ENCODE results near the gene ABI3. TPM values are rescaled to one million over a fixed set of nuclear protein-coding genes. Genes with fewer than 3 reads are reported as not detected.

The ABI3 gene
- total RNA-seq, 1 donor from 2014 or later = 0.42 TPM

DNA sequence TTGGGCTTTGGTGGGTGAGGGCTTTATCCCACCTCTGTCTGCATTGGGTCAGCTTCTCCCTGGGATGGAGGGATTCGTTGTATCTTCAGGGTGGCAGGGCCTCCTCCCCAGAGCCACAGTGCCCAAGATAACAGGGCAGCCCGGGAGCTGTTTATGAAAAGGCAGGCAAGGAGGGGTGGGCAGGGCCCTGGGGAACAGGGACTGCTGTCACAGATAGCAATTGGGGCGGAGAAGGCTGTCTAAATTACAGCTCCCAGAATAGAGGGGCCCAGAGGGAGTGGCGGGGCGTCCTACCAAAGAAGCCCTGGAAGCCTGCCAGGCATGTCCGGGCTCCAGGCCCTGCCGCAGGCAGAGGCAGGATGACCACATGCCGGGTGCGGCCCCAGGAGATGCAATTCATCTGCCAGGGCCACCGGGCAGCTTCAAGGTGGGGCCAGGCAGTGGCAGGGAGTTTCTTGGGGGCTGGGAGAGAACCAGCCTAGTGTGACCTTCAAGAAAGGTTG, 38.8 kb downstream of the ABI3 start:
- no peak for DNase-seq (ENCODE audit: low read depth)
- H3K36me3 ChIP-seq (ENCODE audit: control insufficient read depth, insufficient read depth, low read length) = no peaks in the 10 kb centered on the region
- TF ChIP-seq, protein P1, sequence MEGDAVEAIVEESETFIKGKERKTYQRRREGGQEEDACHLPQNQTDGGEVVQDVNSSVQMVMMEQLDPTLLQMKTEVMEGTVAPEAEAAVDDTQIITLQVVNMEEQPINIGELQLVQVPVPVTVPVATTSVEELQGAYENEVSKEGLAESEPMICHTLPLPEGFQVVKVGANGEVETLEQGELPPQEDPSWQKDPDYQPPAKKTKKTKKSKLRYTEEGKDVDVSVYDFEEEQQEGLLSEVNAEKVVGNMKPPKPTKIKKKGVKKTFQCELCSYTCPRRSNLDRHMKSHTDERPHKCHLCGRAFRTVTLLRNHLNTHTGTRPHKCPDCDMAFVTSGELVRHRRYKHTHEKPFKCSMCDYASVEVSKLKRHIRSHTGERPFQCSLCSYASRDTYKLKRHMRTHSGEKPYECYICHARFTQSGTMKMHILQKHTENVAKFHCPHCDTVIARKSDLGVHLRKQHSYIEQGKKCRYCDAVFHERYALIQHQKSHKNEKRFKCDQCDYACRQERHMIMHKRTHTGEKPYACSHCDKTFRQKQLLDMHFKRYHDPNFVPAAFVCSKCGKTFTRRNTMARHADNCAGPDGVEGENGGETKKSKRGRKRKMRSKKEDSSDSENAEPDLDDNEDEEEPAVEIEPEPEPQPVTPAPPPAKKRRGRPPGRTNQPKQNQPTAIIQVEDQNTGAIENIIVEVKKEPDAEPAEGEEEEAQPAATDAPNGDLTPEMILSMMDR (IDR thresholded peaks at IDR 0.05; ENCODE audit: insufficient read depth, low read length, poor library complexity, severe bottlenecking) = no peak

DNA sequence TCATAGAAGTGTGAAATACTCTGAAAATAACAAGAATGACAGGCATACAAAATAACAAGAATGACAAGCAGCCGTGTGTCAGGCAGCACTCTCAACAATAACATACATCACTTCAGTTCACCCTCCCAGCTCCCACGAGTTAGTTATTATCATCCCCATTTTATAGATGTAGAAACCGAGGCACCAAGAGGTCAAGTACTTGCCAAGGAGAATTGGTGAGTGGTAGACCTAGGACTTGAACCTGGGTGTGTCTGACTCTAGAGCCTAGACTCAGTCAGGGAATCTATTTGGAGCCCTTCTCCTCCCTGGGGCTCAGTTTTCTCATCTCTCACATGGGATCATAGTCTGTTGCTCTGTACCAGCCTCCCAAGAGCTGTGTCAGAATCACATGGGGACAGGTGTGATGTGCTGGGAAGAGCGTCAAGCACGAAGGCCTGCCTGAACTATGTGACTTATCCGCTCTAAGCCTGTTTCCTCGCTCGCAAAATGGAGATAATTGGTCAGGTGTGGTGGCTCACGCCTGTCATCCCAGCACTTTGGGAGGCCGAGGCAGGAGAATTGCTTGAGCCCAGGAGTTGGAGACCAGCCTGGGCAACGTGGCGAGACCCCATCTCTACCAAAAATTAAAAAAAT, 39.5 kb downstream of the ABI3 start:
- no peak for DNase-seq (ENCODE audit: low read depth)
- TF ChIP-seq, protein P1 (IDR thresholded peaks at IDR 0.05; ENCODE audit: insufficient read depth, low read length, poor library complexity, severe bottlenecking) = no peak
- peaks cover 3% of the 10 kb centered on the region for H3K27me3 ChIP-seq (ENCODE audit: control insufficient read depth, insufficient read depth, low read length)
- no peaks in the 10 kb centered on the region for H3K36me3 ChIP-seq (ENCODE audit: control insufficient read depth, insufficient read depth, low read length)
- H3K4me3 ChIP-seq (ENCODE audit: low read depth, low read length) = no peak overlapping the region

More for the DNA sequence above, 38.8 kb downstream of the ABI3 start:
- Histone ChIP-seq H3K4me3 (ENCODE audit: low read depth, low read length) (no peak overlapping the region), H3K27me3 (ENCODE audit: control insufficient read depth, insufficient read depth, low read length) (peaks cover 3% of the 10 kb centered on the region)

DNA sequence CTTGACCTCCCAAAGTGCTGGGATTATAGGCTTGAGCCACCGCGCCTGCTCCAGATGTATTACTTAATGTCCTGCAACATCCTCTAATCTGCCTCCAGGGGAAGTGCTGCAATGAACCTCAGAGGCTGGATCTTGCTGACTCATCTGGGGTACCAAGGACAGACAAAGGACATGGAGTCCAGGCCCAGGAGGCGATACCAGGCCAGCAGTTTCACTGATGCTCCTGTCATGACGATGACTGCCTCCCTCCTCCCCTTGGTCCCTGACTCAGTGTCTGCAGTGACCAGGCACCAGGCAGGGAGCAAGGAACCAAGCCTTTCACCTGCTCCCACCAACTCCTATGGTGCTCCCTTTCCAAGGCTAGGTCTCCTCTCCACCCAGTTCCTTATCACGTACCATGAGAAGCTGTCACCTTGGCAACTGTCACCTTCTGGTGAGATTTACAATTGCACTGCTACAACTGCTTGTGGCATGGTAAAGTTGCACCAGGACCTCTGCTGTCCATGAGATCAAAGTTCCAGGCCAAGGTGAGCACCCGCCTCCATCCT, 41.7 kb downstream of the ABI3 start:
- H3K36me3 ChIP-seq (ENCODE audit: control insufficient read depth, insufficient read depth, low read length) = no peaks in the 10 kb centered on the region
- no peak for DNase-seq (ENCODE audit: low read depth)
- no peak overlapping the region for H3K4me3 ChIP-seq (ENCODE audit: low read depth, low read length)
- H3K27me3 ChIP-seq (ENCODE audit: control insufficient read depth, insufficient read depth, low read length) = peaks cover 3% of the 10 kb centered on the region
- TF ChIP-seq, protein P1 (IDR thresholded peaks at IDR 0.05; ENCODE audit: insufficient read depth, low read length, poor library complexity, severe bottlenecking) = no peak

DNA sequence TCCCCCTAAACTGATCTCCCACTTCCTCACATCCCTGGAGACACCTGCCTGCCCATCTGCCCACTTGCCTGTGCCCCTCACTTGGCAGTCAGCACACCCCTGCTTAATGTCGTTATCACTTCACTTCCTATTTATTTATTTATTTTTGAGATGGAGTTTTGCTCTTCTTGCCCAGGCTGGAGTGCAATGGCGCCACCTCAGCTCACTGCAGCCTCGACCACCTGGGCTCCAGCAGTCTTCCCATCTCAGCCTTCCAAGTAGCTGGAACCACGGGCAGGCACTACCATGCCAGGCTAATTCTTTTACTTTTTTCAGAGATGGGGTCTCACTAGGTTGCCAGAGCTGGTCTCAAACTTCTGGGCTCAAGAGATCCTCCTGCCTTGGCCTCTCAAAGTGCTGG, 43.6 kb downstream of the ABI3 start:
- H3K4me3 ChIP-seq (ENCODE audit: low read depth, low read length) = no peak overlapping the region
- H3K27me3 ChIP-seq (ENCODE audit: control insufficient read depth, insufficient read depth, low read length) = peaks cover 2% of the 10 kb centered on the region
- H3K36me3 ChIP-seq (ENCODE audit: control insufficient read depth, insufficient read depth, low read length) = no peaks in the 10 kb centered on the region
- no peak for DNase-seq (ENCODE audit: low read depth)
- TF ChIP-seq, protein P1 (IDR thresholded peaks at IDR 0.05; ENCODE audit: insufficient read depth, low read length, poor library complexity, severe bottlenecking) = no peak

DNA sequence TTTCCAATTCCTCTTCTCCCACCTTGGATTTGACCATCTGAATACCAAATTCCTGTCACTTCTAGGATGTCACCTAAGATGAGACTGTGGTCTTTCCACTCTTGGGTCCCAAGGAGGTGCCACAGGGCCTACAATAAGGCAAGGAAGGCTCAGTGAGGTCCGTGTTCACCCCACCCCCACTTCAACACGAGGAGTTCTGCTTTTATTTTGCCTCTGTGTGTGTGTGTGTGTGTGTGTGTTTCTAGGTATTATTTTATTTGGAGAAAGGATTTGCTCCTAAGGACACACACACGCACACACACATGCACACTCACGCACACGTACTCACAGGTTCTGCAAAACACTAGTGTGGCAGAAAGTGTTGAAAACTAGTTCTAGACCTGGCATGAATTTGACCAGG, 44.6 kb downstream of the ABI3 start:
- Histone ChIP-seq H3K4me3 (ENCODE audit: low read depth, low read length) (no peak overlapping the region), H3K27me3 (ENCODE audit: control insufficient read depth, insufficient read depth, low read length) (no peaks in the 10 kb centered on the region), H3K36me3 (ENCODE audit: control insufficient read depth, insufficient read depth, low read length) (no peaks in the 10 kb centered on the region)
- TF ChIP-seq, protein P1 (IDR thresholded peaks at IDR 0.05; ENCODE audit: insufficient read depth, low read length, poor library complexity, severe bottlenecking) = no peak
- no peak for DNase-seq (ENCODE audit: low read depth)
